Erythroblast (primary cell): ENCODE measurements around the gene JARID2.

Experiments
- GATA1 ChIP-seq: IDR thresholded peaks from 2 replicates; pipeline ENCODE4 v1.6.1; 2011; ENCODE audit warnings: low read depth, mild to moderate bottlenecking, control low read depth, low read length, moderate library complexity
- POLR2A ChIP-seq: IDR thresholded peaks from 2 replicates; pipeline ENCODE4 v1.6.1; 2011; ENCODE audit warnings: mild to moderate bottlenecking, low read length

DNA sequence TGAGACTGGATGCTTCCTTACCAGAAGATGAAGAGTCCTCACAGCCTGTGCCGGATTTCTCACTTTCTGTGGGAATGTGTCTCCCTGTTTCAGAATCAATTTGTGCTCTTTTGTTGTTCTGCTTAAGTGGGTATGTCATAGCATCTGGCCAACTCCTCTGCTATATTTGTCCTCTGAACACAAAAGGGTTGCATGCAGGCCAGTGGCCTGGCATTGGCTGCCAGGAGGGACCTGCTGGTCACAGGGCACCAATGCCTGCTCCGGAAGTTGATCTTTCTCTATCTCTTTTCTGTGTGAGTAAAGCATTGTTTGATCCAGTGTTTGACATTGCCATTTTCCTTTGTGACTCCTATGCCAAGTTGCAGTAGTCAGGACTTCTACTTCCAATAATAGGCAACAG, 47.8 kb downstream of the JARID2 start:
- TF ChIP-seq POLR2A (no peak), GATA1 (no peak)
